ENCODE results near the gene CNTNAP2. TPM values are rescaled to one million over a fixed set of nuclear protein-coding genes. Genes with fewer than 3 reads are reported as not detected.

Gene CNTNAP2
- total and polyA plus RNA-seq, 2 donors (not counting 1 experiment from before 2014, with no cell fraction given) = not detected

GRCh38 chr7:147765301-147765700 is 1648.7 kb downstream of the CNTNAP2 start:
- Histone ChIP-seq H3K4me3 (replicated peaks in 1 of 4; ENCODE audit: control extremely low read depth in 1 of 4, insufficient read depth in 1 of 4, low read depth in 3 of 4, low read length in 4 of 4) (no peak overlapping the region), H3K4me2 (ENCODE audit: extremely low read depth, insufficient read depth, low read length) (no peak overlapping the region), H3K36me3 (ENCODE audit: control insufficient read depth, insufficient read depth, low read length) (no peaks in the 10 kb centered on the region), H4K20me1 (ENCODE audit: control insufficient read depth, extremely low read depth, insufficient read depth, low read length) (no peaks in the 10 kb centered on the region), H3K27ac (ENCODE audit: insufficient read depth, low read length) (no peak overlapping the region), H3K79me2 (ENCODE audit: control insufficient read depth, insufficient read depth, low read length) (no peaks in the 10 kb centered on the region), H3K9ac (ENCODE audit: insufficient read depth, low read length) (no peak overlapping the region), H3K4me1 (ENCODE audit: control insufficient read depth, extremely low read depth, insufficient read depth, low read length) (no peaks in the 10 kb centered on the region), H2AFZ (ENCODE audit: low read length) (no peak overlapping the region), H3K9me3 (ENCODE audit: control insufficient read depth, insufficient read depth, low read depth, low read length) (no peaks in the 10 kb centered on the region), H3K27me3 (ENCODE audit: control insufficient read depth, insufficient read depth, low read length) (no peaks in the 10 kb centered on the region)
- no peak for TF ChIP-seq CTCF (conservative IDR thresholded peaks at IDR 0.05 in 1 of 2, IDR thresholded peaks at IDR 0.05 in 1 of 2; ENCODE audit: low read depth in 1 of 2, low read length in 2 of 2)
- TF ChIP-seq EZH2 (IDR thresholded peaks at IDR 0.05; ENCODE audit: low read length, missing control alignments) = no peak
- DNase-seq (ENCODE audit: low read depth in 2 of 2) = no peak

GRCh38 chr7:147771344-147771743 is 1654.7 kb downstream of the CNTNAP2 start:
- H4K20me1 ChIP-seq (ENCODE audit: control insufficient read depth, extremely low read depth, insufficient read depth, low read length) = no peaks in the 10 kb centered on the region
- no peaks in the 10 kb centered on the region for H3K4me1 ChIP-seq (ENCODE audit: control insufficient read depth, extremely low read depth, insufficient read depth, low read length)
- no peak overlapping the region for H3K9ac ChIP-seq (ENCODE audit: insufficient read depth, low read length)
- H2AFZ ChIP-seq (ENCODE audit: low read length) = no peak overlapping the region
- H3K27ac ChIP-seq (ENCODE audit: insufficient read depth, low read length) = no peak overlapping the region
- TF ChIP-seq EZH2 (IDR thresholded peaks at IDR 0.05; ENCODE audit: low read length, missing control alignments) = no peak
- no peak for TF ChIP-seq CTCF (conservative IDR thresholded peaks at IDR 0.05 in 1 of 2, IDR thresholded peaks at IDR 0.05 in 1 of 2; ENCODE audit: low read depth in 1 of 2, low read length in 2 of 2)
- H3K36me3 ChIP-seq (ENCODE audit: control insufficient read depth, insufficient read depth, low read length) = no peaks in the 10 kb centered on the region
- no peaks in the 10 kb centered on the region for H3K9me3 ChIP-seq (ENCODE audit: control insufficient read depth, insufficient read depth, low read depth, low read length)
- DNase-seq (ENCODE audit: low read depth in 2 of 2) = no peak
- H3K27me3 ChIP-seq (ENCODE audit: control insufficient read depth, insufficient read depth, low read length) = no peaks in the 10 kb centered on the region
- no peak overlapping the region for H3K4me3 ChIP-seq (replicated peaks in 1 of 4; ENCODE audit: control extremely low read depth in 1 of 4, insufficient read depth in 1 of 4, low read depth in 3 of 4, low read length in 4 of 4)
- no peaks in the 10 kb centered on the region for H3K79me2 ChIP-seq (ENCODE audit: control insufficient read depth, insufficient read depth, low read length)
- H3K4me2 ChIP-seq (ENCODE audit: extremely low read depth, insufficient read depth, low read length) = no peak overlapping the region

GRCh38 chr7:147774461-147774860 is 1657.9 kb downstream of the CNTNAP2 start:
- no peaks in the 10 kb centered on the region for H4K20me1 ChIP-seq (ENCODE audit: control insufficient read depth, extremely low read depth, insufficient read depth, low read length)
- H3K36me3 ChIP-seq (ENCODE audit: control insufficient read depth, insufficient read depth, low read length) = no peaks in the 10 kb centered on the region
- no peaks in the 10 kb centered on the region for H3K27me3 ChIP-seq (ENCODE audit: control insufficient read depth, insufficient read depth, low read length)
- H3K27ac ChIP-seq (ENCODE audit: insufficient read depth, low read length) = no peak overlapping the region
- H3K4me2 ChIP-seq (ENCODE audit: extremely low read depth, insufficient read depth, low read length) = no peak overlapping the region
- no peak overlapping the region for H3K4me3 ChIP-seq (replicated peaks in 1 of 4; ENCODE audit: control extremely low read depth in 1 of 4, insufficient read depth in 1 of 4, low read depth in 3 of 4, low read length in 4 of 4)
- no peak for TF ChIP-seq EZH2 (IDR thresholded peaks at IDR 0.05; ENCODE audit: low read length, missing control alignments)
- no peak for TF ChIP-seq CTCF (conservative IDR thresholded peaks at IDR 0.05 in 1 of 2, IDR thresholded peaks at IDR 0.05 in 1 of 2; ENCODE audit: low read depth in 1 of 2, low read length in 2 of 2)
- H3K4me1 ChIP-seq (ENCODE audit: control insufficient read depth, extremely low read depth, insufficient read depth, low read length) = no peaks in the 10 kb centered on the region
- no peaks in the 10 kb centered on the region for H3K9me3 ChIP-seq (ENCODE audit: control insufficient read depth, insufficient read depth, low read depth, low read length)
- H3K79me2 ChIP-seq (ENCODE audit: control insufficient read depth, insufficient read depth, low read length) = no peaks in the 10 kb centered on the region
- no peak overlapping the region for H3K9ac ChIP-seq (ENCODE audit: insufficient read depth, low read length)
- H2AFZ ChIP-seq (ENCODE audit: low read length) = no peak overlapping the region
- DNase-seq (ENCODE audit: low read depth in 2 of 2) = no peak

Measured in fibroblast of lung (primary cell).